Ascending aorta (tissue), 2 donors: ENCODE measurements around the gene CSNK1G1. TPM values are rescaled to one million over a fixed set of nuclear protein-coding genes. Genes with fewer than 3 reads are reported as not detected.

Experiments
- DNase-seq, 2 donors: peaks; one replicate each; pipeline ENCODE4 v3.0.0-alpha.2; 2019; ENCODE audit warnings: low spot score in 2 of 2
- H3K27ac ChIP-seq, 2 donors: fragments of 200-600 bp; sonication (generic); one replicate each; pipeline ENCODE4 v1.5.1; 2016 to 2017; ENCODE audit warnings: mild to moderate bottlenecking in 1 of 2
- H3K27me3 ChIP-seq: fragments of 200-600 bp; sonication (generic); one replicate; pipeline ENCODE4 v1.5.1; 2017
- H3K36me3 ChIP-seq, 2 donors: fragments of 200-600 bp; sonication (generic); one replicate each; pipeline ENCODE4 v1.5.1; 2016
- H3K4me1 ChIP-seq, 2 donors: fragments of 200-600 bp; sonication (generic); one replicate each; pipeline ENCODE4 v1.5.1; 2016 to 2017; ENCODE audit warnings: mild to moderate bottlenecking in 1 of 2
- H3K4me3 ChIP-seq, 2 donors: fragments of 200-600 bp; sonication (generic); one replicate each; pipeline ENCODE4 v1.5.1; 2016 to 2017; ENCODE audit warnings: mild to moderate bottlenecking in 1 of 2
- H3K9me3 ChIP-seq, 2 donors: fragments of 200-600 bp; sonication (generic); one replicate each; pipeline ENCODE4 v1.5.1; 2016
- CTCF ChIP-seq, 3 experiments: fragments of 200-600 bp in 2 of 3; fragments of 450-650 bp in 1 of 3; sonication (generic) in 2 of 3; IDR thresholded peaks; one replicate each; pipeline ENCODE4 v1.5.1; 2016 to 2019; ENCODE audit warnings: antibody characterized with exemption in 3 of 3, mild to moderate bottlenecking in 1 of 3, moderate library complexity in 1 of 3
- intact Hi-C: fragments of 100-400 bp; cut with DNase I; formaldehyde crosslinking; loops from one replicate; pipeline ENCODE4 v1.15.1; 2023
- total RNA-seq: library from RNA; depleted of rRNA; stranded (reverse); fragments of >200 nt; gene quantifications from one replicate; pipeline ENCODE4 v1.1.0, GENCODE V29; 2016

Gene CSNK1G1
- total RNA-seq, 1 donor from 2014 or later, result 12.9 TPM

GRCh38 chr15:64211696-64212095, 144.3 kb downstream of the CSNK1G1 start:
- intact Hi-C loops, result no loop called here
- no peak for TF ChIP-seq CTCF (IDR thresholded peaks at IDR 0.05)
- H3K4me3 ChIP-seq, result no peak overlapping the region

GRCh38 chr15:64210371-64210770, 145.6 kb downstream of the CSNK1G1 start:
- no peak for TF ChIP-seq CTCF (IDR thresholded peaks at IDR 0.05)
- no peaks in the 10 kb centered on the region for H3K4me1 ChIP-seq
- intact Hi-C loops, result no loop called here
- H3K4me3 ChIP-seq, result no peak overlapping the region
- H3K27ac ChIP-seq, result no peak overlapping the region
- no peak for DNase-seq
- H3K27me3 ChIP-seq, result no peaks in the 10 kb centered on the region
- no peaks in the 10 kb centered on the region for H3K9me3 ChIP-seq
- peaks cover 12 to 16% of the 10 kb centered on the region in 2 donors for H3K36me3 ChIP-seq

More at GRCh38 chr15:64211696-64212095, 144.3 kb downstream of the CSNK1G1 start:
- DNase-seq, result no peak
- peaks cover 12 to 16% of the 10 kb centered on the region in 2 donors for H3K36me3 ChIP-seq
- H3K4me1 ChIP-seq, result no peaks in the 10 kb centered on the region
- H3K27ac ChIP-seq, result no peak overlapping the region
- H3K27me3 ChIP-seq, result no peaks in the 10 kb centered on the region
- no peaks in the 10 kb centered on the region for H3K9me3 ChIP-seq

GRCh38 chr15:64209680-64210334, 146.2 kb downstream of the CSNK1G1 start:
- no peak for DNase-seq
- Histone ChIP-seq H3K36me3 (peaks cover 12 to 18% of the 10 kb centered on the region in 2 donors), H3K4me3 (no peak overlapping the region), H3K27me3 (no peaks in the 10 kb centered on the region), H3K9me3 (no peaks in the 10 kb centered on the region), H3K27ac (no peak overlapping the region), H3K4me1 (no peaks in the 10 kb centered on the region)
- peak in 2 of 3 experiments; percentile 19 to 33 for TF ChIP-seq CTCF (IDR thresholded peaks at IDR 0.05)
- intact Hi-C loops, result no loop called here

GRCh38 chr15:64205202-64205601, 150.8 kb downstream of the CSNK1G1 start:
- no peaks in the 10 kb centered on the region for H3K4me1 ChIP-seq
- no peak overlapping the region for H3K27ac ChIP-seq
- peaks cover 26 to 30% of the 10 kb centered on the region in 2 donors for H3K36me3 ChIP-seq
- H3K27me3 ChIP-seq, result no peaks in the 10 kb centered on the region
- DNase-seq, result no peak
- no peaks in the 10 kb centered on the region for H3K9me3 ChIP-seq
- no peak overlapping the region for H3K4me3 ChIP-seq
- no peak for TF ChIP-seq CTCF (IDR thresholded peaks at IDR 0.05)
- intact Hi-C loops, result no loop called here

GRCh38 chr15:64197425-64197824, 158.5 kb downstream of the CSNK1G1 start:
- no peak for DNase-seq
- no peaks in the 10 kb centered on the region for H3K27me3 ChIP-seq
- no peak overlapping the region for H3K27ac ChIP-seq
- H3K4me3 ChIP-seq, result no peak overlapping the region
- no peaks in the 10 kb centered on the region for H3K9me3 ChIP-seq
- intact Hi-C loops, result no loop called here
- H3K36me3 ChIP-seq, result peaks cover 5 to 14% of the 10 kb centered on the region in 2 donors
- TF ChIP-seq CTCF (IDR thresholded peaks at IDR 0.05), result no peak
- no peaks in the 10 kb centered on the region for H3K4me1 ChIP-seq
